ENCODE measurements around the gene RRP15. TPM values are rescaled to one million over a fixed set of nuclear protein-coding genes. Genes with fewer than 3 reads are reported as not detected.

The RRP15 gene
- total RNA-seq, 4 donors from 2014 or later = 6.3 to 9.6 (median 7.8) TPM

GRCh38 chr1:218250492-218250891 is 34.6 kb upstream of the RRP15 start:
- no peak for DNase-seq (ENCODE audit: low spot score in 2 of 2)
- Histone ChIP-seq H3K4me1 (no peaks in the 10 kb centered on the region), H3K36me3 (no peaks in the 10 kb centered on the region), H3K27me3 (no peaks in the 10 kb centered on the region), H3K4me3 (no peak overlapping the region), H3K9me3 (no peaks in the 10 kb centered on the region), H3K27ac (no peak overlapping the region)
- 69 to 73% methylated on average over 4 of the region's 4 CpGs for WGBS, 2 donors
- TF ChIP-seq EP300 (IDR thresholded peaks at IDR 0.05) (no peak), POLR2A (IDR thresholded peaks at IDR 0.05) (no peak), CTCF (IDR thresholded peaks at IDR 0.05) (no peak)

GRCh38 chr1:218254296-218254946 is 30.7 kb upstream of the RRP15 start:
- WGBS, 2 donors = 45 to 53% methylated on average over 8 of the region's 8 CpGs
- H3K4me3 ChIP-seq = no peak overlapping the region
- no peak for TF ChIP-seq EP300 (IDR thresholded peaks at IDR 0.05)
- no peak for TF ChIP-seq POLR2A (IDR thresholded peaks at IDR 0.05)
- TF ChIP-seq CTCF (IDR thresholded peaks at IDR 0.05) = no peak
- H3K36me3 ChIP-seq = no peaks in the 10 kb centered on the region
- no peak overlapping the region for H3K27ac ChIP-seq
- H3K27me3 ChIP-seq = no peaks in the 10 kb centered on the region
- DNase-seq (ENCODE audit: low spot score in 2 of 2) = no peak
- H3K9me3 ChIP-seq = peaks cover 0 to 12% (median 0%) of the 10 kb centered on the region in 4 donors
- H3K4me1 ChIP-seq = no peaks in the 10 kb centered on the region

GRCh38 chr1:218255090-218255489 is 30.0 kb upstream of the RRP15 start:
- WGBS, 2 donors = 40 to 42% methylated on average over 2 of the region's 2 CpGs

GRCh38 chr1:218257371-218257770 is 27.7 kb upstream of the RRP15 start:
- TF ChIP-seq EP300 (IDR thresholded peaks at IDR 0.05) (no peak), POLR2A (IDR thresholded peaks at IDR 0.05) (no peak), CTCF (IDR thresholded peaks at IDR 0.05) (no peak)
- H3K27ac ChIP-seq = no peak overlapping the region
- 15 to 23% methylated on average over 1 of the region's 1 CpG for WGBS, 2 donors
- H3K4me1 ChIP-seq = no peaks in the 10 kb centered on the region
- no peaks in the 10 kb centered on the region for H3K36me3 ChIP-seq
- no peaks in the 10 kb centered on the region for H3K27me3 ChIP-seq
- DNase-seq (ENCODE audit: low spot score in 2 of 2) = no peak
- no peak overlapping the region for H3K4me3 ChIP-seq
- H3K9me3 ChIP-seq = peaks cover 0 to 21% (median 0%) of the 10 kb centered on the region in 4 donors

More at GRCh38 chr1:218255090-218255489, 30.0 kb upstream of the RRP15 start:
- no peak for TF ChIP-seq CTCF (IDR thresholded peaks at IDR 0.05)
- TF ChIP-seq POLR2A (IDR thresholded peaks at IDR 0.05) = no peak
- no peak for TF ChIP-seq EP300 (IDR thresholded peaks at IDR 0.05)
- Histone ChIP-seq H3K36me3 (no peaks in the 10 kb centered on the region), H3K4me3 (no peak overlapping the region), H3K27me3 (no peaks in the 10 kb centered on the region), H3K4me1 (no peaks in the 10 kb centered on the region), H3K27ac (no peak overlapping the region), H3K9me3 (peaks cover 0 to 19% (median 0%) of the 10 kb centered on the region in 4 donors)
- no peak for DNase-seq (ENCODE audit: low spot score in 2 of 2)

- TF ChIP-seq EP300 (IDR thresholded peaks at IDR 0.05) (no peak), POLR2A (IDR thresholded peaks at IDR 0.05) (no peak), CTCF (IDR thresholded peaks at IDR 0.05) (no peak)
- no peaks in the 10 kb centered on the region for H3K36me3 ChIP-seq
- H3K9me3 ChIP-seq = peaks cover 0 to 21% (median 0%) of the 10 kb centered on the region in 4 donors
- no peak for DNase-seq (ENCODE audit: low spot score in 2 of 2)
- H3K27ac ChIP-seq = no peak overlapping the region
- WGBS, 2 donors = 88 to 92% methylated on average over 2 of the region's 2 CpGs
- no peaks in the 10 kb centered on the region for H3K27me3 ChIP-seq
- H3K4me1 ChIP-seq = no peaks in the 10 kb centered on the region
- no peak overlapping the region for H3K4me3 ChIP-seq
These were observed 27.1 kb upstream of the RRP15 start for GRCh38 chr1:218257971-218258370.
